Raji (cell line): ENCODE results near the gene USP40.

Source experiments
- POLR2A ChIP-seq: IDR thresholded peaks from 2 replicates; pipeline ENCODE4 v1.6.1; 2011; ENCODE audit warnings: low read depth, low read length, control low read depth; ENCODE audit not compliant: insufficient read depth

USP40 gene, protein sequence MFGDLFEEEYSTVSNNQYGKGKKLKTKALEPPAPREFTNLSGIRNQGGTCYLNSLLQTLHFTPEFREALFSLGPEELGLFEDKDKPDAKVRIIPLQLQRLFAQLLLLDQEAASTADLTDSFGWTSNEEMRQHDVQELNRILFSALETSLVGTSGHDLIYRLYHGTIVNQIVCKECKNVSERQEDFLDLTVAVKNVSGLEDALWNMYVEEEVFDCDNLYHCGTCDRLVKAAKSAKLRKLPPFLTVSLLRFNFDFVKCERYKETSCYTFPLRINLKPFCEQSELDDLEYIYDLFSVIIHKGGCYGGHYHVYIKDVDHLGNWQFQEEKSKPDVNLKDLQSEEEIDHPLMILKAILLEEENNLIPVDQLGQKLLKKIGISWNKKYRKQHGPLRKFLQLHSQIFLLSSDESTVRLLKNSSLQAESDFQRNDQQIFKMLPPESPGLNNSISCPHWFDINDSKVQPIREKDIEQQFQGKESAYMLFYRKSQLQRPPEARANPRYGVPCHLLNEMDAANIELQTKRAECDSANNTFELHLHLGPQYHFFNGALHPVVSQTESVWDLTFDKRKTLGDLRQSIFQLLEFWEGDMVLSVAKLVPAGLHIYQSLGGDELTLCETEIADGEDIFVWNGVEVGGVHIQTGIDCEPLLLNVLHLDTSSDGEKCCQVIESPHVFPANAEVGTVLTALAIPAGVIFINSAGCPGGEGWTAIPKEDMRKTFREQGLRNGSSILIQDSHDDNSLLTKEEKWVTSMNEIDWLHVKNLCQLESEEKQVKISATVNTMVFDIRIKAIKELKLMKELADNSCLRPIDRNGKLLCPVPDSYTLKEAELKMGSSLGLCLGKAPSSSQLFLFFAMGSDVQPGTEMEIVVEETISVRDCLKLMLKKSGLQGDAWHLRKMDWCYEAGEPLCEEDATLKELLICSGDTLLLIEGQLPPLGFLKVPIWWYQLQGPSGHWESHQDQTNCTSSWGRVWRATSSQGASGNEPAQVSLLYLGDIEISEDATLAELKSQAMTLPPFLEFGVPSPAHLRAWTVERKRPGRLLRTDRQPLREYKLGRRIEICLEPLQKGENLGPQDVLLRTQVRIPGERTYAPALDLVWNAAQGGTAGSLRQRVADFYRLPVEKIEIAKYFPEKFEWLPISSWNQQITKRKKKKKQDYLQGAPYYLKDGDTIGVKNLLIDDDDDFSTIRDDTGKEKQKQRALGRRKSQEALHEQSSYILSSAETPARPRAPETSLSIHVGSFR

DNA sequence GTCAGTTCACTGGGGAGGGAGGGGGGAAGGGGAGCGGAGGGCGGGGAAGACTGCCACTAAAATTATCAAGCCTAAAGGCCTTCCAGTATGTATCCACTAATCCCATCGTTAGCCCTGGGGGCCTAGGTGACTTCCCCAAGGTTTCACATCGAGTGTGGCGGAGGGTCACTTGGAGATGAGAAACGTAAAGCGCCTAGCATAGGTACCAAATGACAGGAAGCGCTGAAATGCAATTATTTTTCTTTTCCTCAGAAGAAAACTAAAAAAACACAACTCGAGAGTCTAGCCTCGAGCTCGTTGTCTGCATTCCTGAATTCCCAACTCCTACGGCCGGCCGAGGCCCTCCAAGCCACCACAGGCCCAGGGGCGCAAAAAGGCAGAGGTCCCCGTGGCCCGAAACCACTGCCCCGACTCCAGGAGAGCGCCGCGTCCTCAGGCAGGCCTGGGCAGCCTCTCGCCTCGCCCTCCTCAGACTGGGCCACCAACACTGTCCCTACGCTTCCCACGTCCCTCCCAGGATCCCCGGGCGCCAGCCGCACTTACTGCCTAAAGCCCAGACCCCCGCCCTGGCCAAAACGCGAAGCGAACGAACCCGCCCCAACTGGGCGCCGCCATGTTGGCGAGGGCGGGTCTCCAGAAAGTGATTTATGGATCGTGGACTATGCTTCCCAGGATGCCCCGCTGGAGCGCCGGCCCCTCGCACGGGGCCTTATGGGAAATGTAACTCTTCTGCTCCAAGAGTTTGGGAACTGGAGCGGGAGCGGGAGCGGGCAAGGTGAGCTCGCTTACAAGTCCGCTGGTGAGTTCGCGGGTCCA is at the start of gene USP40:
USP40 (minus strand) TSS at position 642 of the 816 bp plus-strand sequence. CDS start 1,228 bp downstream, outside the sequence.
- TF ChIP-seq POLR2A, result no peak

DNA sequence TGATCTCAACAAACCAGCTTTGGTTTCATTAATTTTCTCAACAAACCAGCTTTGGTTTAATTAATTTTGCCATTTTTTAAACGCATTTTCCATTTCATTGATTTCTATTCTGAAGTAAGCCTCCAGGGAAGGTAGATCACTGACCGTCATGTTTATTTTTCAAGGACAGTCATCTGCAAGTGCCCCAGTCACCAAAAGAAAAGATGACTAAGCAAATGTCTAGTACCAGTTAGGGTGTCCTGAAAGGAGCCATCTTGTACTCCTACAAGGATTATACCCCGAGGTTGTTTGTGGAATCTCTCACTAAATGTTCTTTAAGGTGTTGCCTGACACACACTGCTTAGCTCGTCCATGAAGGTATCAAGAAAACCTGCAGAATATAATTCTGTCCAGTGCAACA is 44.7 kb upstream of the USP40 start:
- TF ChIP-seq POLR2A, result no peak

DNA sequence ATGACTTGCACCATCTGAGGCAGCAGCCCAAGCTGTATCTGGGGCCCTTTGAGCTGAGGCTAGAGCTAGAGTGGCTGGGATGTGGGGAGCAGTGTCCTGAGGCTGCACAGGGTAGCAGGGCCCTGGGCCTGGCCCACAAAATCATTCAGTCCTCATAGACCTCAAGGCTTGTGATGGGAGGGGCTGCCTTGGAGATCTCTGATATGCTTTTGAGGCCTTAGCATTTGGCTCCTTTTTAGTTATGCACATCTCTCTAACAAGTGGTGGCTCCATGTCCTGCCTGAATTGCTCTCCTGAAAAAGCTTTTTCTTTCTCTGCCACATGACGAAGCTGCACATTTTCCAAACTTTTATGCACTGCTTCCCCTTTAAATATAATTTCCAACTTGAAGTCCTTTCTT is 39.1 kb upstream of the USP40 start:
- TF ChIP-seq POLR2A, result no peak

DNA sequence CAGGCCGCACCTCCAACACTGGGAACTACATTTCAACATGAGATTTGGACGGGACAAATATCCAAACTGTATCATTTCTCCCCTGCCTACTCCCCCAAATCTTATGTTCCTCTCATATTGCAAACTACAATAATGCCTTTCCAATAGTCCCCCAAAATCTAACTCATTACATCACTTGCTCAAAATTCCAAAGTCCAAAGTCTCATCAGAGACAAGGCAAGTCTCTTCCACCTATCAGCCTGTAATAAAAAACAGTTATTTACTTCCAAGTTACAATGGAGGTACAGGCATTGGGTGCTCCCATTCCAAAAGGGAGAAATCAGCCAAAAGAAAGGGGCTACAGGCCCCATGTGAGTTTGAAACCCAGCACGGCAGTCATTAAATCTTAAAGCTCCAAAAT is 38.2 kb upstream of the USP40 start:
- no peak for TF ChIP-seq POLR2A

DNA sequence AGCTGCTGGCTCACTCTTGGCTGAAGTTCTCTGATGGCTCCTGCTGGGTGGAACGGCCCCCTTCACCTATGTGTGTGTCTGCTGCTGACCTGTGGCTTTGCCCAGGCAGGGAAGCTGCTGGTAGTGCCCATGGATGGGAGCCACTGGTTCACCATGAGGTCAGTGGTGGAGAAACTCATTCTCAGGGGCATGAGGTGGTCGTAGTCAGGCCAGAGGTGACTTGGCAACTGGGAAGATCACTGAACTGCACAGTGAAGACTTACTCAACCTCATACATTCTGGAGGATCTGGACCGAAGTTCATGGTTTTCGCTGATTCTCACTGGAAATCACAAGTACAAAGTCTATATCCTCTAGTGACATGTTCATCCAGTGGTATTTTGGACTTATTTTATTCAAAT is 36.9 kb upstream of the USP40 start:
- no peak for TF ChIP-seq POLR2A

DNA sequence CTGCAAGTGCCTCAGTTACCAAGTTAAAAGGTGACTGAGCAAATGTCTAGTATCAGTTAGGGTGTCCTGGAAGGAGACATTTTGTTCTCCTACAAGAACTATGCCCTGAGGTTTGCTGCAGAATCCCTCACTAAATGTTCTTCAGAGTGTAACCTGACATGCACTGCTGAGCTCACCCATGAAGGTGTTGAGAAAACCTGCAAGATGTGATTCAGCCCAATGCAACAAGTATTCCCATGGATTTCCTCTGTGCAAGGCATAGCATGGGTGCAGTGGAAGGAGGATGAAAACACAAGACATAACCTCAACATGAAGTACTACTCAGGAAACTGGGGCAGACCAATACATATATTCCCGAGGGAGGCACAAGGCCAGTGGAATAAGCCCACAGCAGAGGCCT is 35.5 kb upstream of the USP40 start:
- no peak for TF ChIP-seq POLR2A

DNA sequence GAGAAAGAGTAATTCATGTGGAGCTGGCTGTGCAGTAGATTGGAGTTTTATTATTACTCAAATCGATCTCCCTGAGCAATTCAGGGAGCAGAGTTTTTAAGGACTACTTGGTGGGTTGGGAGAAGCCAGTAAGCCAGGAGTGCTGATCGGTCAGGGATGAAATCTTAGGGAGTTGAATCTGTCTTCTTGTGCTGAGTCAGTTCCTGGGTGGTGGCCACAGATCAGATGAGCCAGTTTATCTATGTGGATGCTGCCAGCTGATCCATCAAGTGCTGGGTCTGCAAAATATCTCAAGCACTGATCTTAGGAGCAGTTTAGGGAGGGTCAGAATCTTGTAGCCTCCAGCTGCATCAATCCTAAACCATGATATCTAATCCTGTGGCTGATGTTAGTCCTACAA is 33.8 kb upstream of the USP40 start:
- no peak for TF ChIP-seq POLR2A

DNA sequence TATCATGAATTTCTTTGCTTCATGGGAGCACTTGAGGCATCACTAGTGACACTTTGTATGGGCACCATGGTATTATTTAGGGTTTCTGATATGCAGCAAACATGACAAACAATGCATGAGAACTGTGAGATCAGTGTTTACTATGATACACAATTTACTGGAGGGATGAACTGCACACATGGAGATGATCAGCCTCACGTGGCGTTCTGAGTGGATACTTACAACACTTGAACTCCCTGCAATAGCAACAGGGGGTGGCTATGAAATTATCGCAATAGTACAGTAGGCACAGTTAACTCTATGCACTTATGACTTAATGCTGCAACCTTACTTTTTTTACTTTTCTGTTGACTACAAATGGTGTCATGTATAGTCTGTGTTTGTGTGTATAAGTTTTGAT is 32.4 kb upstream of the USP40 start:
- TF ChIP-seq POLR2A, result no peak

DNA sequence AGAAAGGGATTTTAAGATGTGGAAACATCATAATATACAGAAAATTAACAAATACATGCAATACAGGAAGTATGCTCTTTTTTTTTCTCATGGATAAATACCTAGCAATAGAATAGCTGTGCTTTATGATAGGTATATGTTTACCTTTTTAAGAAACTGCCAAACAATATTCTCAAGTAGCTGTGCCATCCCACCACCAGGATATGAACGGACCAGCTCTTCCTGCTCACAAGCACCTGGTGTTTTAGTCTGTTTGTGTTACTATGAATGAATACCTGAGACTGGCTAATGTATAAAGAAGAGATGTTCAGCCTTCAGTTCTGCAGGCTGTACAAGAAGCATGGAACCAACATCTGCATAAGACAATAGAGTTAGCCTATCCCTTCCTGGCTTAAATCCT is 30.9 kb upstream of the USP40 start:
- TF ChIP-seq POLR2A, result no peak

DNA sequence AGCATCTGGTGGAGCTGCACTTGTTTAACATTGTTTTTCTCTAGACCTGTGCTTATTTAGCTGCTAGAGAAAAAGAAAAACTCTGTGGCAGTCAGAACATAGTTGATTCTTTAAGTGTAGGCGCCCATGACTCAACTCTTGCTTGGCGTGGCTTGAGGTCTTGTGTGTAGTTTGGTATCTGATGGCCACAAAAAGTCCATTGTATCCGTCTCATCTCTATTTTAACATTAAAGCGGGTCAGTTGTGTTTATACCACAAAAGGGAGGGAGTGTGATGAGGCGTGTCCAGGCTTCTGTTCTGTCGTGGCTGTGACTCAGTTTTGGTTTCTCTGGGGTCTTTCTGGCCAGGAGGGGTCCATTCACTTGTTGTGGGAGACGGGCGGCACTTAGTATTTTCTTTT is 26.6 kb upstream of the USP40 start:
- no peak for TF ChIP-seq POLR2A

DNA sequence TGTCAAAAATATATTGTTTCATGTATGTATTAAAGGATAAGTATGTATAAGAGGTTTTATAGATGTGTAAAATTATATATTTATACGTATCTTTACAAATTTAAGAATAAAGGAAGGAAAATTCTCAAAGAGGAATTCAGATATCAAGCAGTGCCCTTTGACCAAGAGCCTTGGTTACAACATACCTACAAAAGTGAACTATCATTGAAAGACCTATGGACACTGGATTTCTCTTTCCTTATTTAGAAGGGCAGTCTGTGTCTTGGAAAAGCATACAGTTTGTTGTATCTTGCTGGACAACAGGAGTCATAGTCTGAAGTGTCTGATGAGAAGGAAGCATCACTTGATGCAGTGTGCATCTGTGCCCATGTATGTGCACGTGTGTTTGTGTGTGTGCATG is 21.8 kb upstream of the USP40 start:
- no peak for TF ChIP-seq POLR2A

DNA sequence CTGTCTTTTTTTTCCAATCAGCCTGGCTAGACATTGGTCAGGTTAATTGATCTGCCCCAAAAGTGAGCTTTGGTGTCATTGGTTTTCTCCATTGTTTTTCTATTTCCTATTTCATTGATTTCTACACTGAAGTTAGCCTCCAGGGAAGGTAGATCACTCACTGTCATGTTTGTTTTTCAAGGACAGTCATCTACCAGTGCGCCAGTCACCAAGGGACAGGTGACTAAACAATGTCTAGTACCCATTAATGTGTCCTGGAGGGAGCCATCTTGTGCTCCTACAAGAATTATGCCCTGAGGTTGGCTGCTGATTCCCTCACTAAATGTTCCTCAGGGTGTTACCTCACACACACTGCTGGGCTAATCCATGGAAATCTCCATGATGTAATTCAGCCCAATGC is 17.6 kb upstream of the USP40 start:
- no peak for TF ChIP-seq POLR2A

DNA sequence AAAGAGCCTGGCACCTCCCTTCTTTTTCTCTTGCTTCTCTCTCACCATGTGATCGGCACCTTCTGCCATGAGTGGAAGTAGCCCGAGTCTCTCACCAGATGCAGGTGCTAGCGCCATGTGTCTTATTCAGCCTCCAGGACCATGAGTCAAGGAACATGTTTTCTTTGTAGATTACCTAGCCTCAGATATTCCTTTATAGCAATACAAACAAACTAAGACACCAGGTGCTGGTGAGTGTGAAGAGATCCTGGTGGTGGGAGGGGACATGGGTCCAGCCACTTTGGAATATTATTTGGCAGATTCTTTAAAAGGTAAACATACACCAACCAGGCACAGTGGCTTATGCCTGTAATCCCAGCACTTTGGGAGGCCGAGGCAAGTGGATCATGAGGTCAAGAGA is 5.9 kb upstream of the USP40 start:
- TF ChIP-seq POLR2A, result no peak

DNA sequence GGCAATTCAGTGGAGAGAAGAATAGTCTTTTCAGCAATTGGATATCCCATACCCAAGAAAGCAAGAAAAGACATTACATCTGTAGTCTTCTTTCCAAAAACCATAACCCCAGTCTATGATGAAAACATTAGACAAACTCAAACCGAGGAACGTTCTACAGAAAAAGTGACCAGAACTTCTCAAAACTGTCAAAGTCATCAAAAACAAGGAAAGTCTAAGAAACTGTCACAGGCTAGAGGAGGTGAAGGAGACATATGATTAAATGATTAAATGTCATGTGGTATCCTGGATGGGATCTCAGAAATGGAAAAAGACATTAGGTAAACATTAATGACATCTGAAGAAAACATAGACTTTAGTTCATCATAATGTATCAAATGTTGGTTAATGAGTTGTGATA is 4.9 kb upstream of the USP40 start:
- TF ChIP-seq POLR2A, result no peak

DNA sequence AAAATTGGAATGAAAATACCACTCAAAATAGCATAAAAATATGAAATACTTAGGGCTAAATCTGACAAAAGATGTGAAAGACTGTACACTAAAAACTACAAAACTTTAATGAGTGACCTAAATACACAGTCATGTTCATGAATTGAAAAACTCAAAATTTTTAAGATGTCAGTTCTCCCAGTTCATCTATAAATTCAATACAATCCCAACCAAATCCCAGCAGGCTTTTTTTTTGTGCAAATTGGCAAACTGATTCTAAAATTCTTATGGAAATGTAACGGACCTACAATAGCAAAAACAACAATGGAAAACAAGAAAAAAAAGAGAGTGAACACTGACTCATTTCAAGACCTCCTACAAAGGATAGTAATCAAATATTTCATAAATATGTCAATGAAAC is 4.4 kb upstream of the USP40 start:
- TF ChIP-seq POLR2A, result no peak

DNA sequence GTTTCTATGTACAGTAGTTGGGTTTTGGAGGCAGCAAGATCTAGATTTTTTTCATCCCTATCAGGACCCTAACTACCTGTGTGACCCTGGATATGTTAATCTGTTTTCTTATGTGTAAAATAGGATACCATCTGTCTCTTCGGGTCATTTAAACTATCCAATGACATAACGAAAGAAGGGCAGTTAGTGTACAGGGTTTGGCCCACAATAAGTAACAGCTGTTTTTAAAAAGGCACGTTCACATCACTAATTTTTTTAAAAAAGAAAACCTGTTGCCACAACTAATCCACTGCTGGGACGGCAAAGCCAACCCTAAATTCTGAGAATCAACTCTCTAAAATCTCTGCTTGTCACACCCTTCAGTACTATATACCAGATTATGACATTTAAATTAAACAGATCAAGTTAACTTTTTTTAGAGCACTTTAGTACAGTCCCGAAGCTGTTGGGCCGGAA is 869 bp downstream of the USP40 start:
- no peak for TF ChIP-seq POLR2A
